Measurements from ENCODE around the gene MACROD2. TPM values are rescaled to one million over a fixed set of nuclear protein-coding genes. Genes with fewer than 3 reads are reported as not detected.

Gene MACROD2
- total RNA-seq, 2 donors from 2014 or later = not detected

- H3K4me3 Mint-ChIP-seq = no peak overlapping the region
- no peak overlapping the region for H3K27ac Mint-ChIP-seq
- H3K27me3 Mint-ChIP-seq (ENCODE audit: low read depth) = no peaks in the 10 kb centered on the region
- no peak for DNase-seq
- H3K36me3 Mint-ChIP-seq (ENCODE audit: insufficient read depth in 2 of 2) = no peaks in the 10 kb centered on the region
- peaks cover 5 to 13% of the 10 kb centered on the region in 2 donors for H3K9me3 Mint-ChIP-seq
- H3K4me1 Mint-ChIP-seq (ENCODE audit: low read depth) = no peaks in the 10 kb centered on the region
- no peak for ATAC-seq (replicated peaks in 1 of 2)
These were observed 1255.9 kb downstream of the MACROD2 start for GRCh38 chr20:15251171-15251570.

GRCh38 chr20:15252304-15252703 lies 1257.0 kb downstream of the MACROD2 start:
- peaks cover 5 to 13% of the 10 kb centered on the region in 2 donors for H3K9me3 Mint-ChIP-seq
- no peaks in the 10 kb centered on the region for H3K4me1 Mint-ChIP-seq (ENCODE audit: low read depth)
- no peak for ATAC-seq (replicated peaks in 1 of 2)
- DNase-seq = no peak
- H3K27me3 Mint-ChIP-seq (ENCODE audit: low read depth) = no peaks in the 10 kb centered on the region
- H3K27ac Mint-ChIP-seq = no peak overlapping the region
- H3K4me3 Mint-ChIP-seq = no peak overlapping the region
- H3K36me3 Mint-ChIP-seq (ENCODE audit: insufficient read depth in 2 of 2) = no peaks in the 10 kb centered on the region

GRCh38 chr20:15253431-15253830 lies 1258.1 kb downstream of the MACROD2 start:
- Mint-ChIP-seq H3K4me3 (no peak overlapping the region), H3K36me3 (ENCODE audit: insufficient read depth in 2 of 2) (no peaks in the 10 kb centered on the region), H3K4me1 (ENCODE audit: low read depth) (no peaks in the 10 kb centered on the region), H3K9me3 (peaks cover 3 to 9% of the 10 kb centered on the region in 2 donors), H3K27ac (no peak overlapping the region), H3K27me3 (ENCODE audit: low read depth) (no peaks in the 10 kb centered on the region)
- ATAC-seq (replicated peaks in 1 of 2) = no peak
- DNase-seq = no peak

DNA sequence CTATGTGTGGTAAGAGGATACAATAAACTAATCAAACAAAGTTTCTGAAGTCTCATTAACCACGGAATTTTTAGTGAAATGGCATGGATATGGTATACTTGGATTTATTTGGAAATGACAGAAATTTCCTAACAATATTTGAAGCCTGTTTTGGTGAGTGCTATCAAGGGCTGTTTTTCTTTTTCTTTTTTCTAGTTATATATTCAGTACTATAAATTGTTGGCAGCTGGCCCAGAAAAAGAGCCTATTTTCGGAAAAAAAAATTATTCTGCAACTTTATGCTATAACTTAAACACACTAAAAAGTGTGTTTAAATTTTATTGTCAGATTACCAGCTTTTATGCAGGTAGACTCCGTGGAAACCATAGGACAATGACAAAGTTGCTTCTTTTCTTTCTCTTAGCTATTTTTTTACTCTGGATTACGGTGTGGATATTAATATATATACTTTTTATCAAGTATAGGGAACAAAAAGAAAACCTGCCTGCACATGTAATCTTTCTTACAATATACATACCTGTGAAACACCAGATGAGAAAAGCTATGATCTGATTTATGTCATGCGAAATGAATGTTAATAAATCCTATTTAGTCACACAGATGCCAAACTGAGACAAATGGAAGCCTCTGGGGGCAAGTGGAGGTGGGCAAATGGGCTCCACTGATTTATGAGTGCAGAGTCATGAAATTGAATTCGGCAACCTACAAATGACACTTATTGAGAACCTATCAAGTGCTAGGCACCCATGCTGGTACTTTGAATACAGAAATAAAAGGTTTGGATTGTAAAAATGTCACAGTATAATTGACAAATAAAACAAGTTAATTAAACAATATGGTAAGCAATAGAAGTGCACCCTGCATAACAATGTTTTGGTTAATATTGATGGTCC lies 1261.6 kb downstream of the MACROD2 start:
- Mint-ChIP-seq H3K4me1 (ENCODE audit: low read depth) (no peaks in the 10 kb centered on the region), H3K27ac (no peak overlapping the region), H3K27me3 (ENCODE audit: low read depth) (no peaks in the 10 kb centered on the region), H3K9me3 (no peaks in the 10 kb centered on the region), H3K36me3 (ENCODE audit: insufficient read depth in 2 of 2) (no peaks in the 10 kb centered on the region), H3K4me3 (no peak overlapping the region)
- ATAC-seq (replicated peaks in 1 of 2) = no peak
- no peak for DNase-seq

GRCh38 chr20:15257569-15257870 lies 1262.2 kb downstream of the MACROD2 start:
- ATAC-seq (replicated peaks in 1 of 2) = no peak
- no peak overlapping the region for H3K27ac Mint-ChIP-seq
- H3K36me3 Mint-ChIP-seq (ENCODE audit: insufficient read depth in 2 of 2) = no peaks in the 10 kb centered on the region
- H3K27me3 Mint-ChIP-seq (ENCODE audit: low read depth) = no peaks in the 10 kb centered on the region
- no peaks in the 10 kb centered on the region for H3K9me3 Mint-ChIP-seq
- no peak overlapping the region for H3K4me3 Mint-ChIP-seq
- DNase-seq = no peak
- H3K4me1 Mint-ChIP-seq (ENCODE audit: low read depth) = no peaks in the 10 kb centered on the region

DNA sequence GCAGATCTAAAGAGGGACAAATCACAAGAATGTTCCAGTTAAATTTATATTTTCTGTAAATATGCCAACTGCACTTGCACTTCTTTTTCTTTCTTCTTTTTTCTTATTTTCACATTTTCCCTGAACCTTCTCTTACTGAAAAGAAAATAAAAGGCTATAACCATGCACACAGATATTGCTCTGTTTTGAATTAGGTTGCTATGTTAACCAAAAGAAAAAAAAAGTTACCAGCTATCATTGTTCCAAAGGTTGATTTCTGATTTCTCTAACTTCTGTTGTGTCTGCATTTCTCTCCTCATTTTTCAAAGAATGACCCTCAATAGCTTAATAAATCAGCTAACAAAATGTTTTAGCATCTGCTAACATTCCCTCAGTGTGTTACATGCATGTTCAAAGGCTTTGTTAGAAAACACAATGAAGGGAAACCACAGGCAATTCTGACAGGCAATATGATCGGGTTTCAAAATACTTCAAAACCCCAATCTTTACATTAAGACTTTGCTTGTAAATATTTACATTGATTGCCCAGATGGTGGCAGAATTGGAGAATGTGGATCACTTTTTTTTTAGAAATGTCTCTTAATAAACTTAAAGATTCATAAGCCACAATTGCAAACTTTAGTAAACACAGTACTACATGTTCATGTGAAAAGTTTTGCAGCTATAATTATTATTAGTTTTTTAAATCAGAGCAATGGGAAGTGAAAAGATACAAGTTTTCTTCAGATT lies 1270.4 kb downstream of the MACROD2 start:
- ATAC-seq (replicated peaks in 1 of 2) (no peak), DNase-seq (no peak)
- H3K27me3 Mint-ChIP-seq (ENCODE audit: low read depth) = no peaks in the 10 kb centered on the region
- H3K4me1 Mint-ChIP-seq (ENCODE audit: low read depth) = no peaks in the 10 kb centered on the region
- H3K27ac Mint-ChIP-seq = no peak overlapping the region
- H3K4me3 Mint-ChIP-seq = no peak overlapping the region
- no peaks in the 10 kb centered on the region for H3K36me3 Mint-ChIP-seq (ENCODE audit: insufficient read depth in 2 of 2)
- peaks cover 4 to 11% of the 10 kb centered on the region in 2 donors for H3K9me3 Mint-ChIP-seq

DNA sequence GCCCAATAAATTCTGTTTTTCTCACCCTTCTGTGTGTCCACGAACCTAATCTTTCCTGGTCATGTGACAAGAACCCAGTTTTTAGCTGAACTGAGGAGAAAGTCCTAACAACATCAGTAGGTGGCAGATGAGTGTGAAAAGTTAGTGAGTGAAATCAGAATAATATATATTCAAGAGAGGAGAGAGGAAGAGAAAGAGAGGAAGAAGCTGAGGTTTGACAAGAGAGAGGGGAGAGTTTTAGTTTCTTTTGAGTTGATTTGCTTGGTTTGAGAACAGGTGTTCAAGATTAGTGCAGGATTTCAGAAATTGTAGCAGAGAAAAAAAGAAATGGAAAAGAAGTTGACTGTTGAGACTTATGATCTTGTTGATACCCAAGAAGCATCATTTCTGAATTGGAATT lies 1272.6 kb downstream of the MACROD2 start:
- Mint-ChIP-seq H3K27me3 (ENCODE audit: low read depth) (no peaks in the 10 kb centered on the region), H3K9me3 (peaks cover 5 to 13% of the 10 kb centered on the region in 2 donors), H3K36me3 (ENCODE audit: insufficient read depth in 2 of 2) (no peaks in the 10 kb centered on the region), H3K4me1 (ENCODE audit: low read depth) (no peaks in the 10 kb centered on the region), H3K27ac (no peak overlapping the region), H3K4me3 (no peak overlapping the region)
- ATAC-seq (replicated peaks in 1 of 2) = no peak
- DNase-seq = no peak

DNA sequence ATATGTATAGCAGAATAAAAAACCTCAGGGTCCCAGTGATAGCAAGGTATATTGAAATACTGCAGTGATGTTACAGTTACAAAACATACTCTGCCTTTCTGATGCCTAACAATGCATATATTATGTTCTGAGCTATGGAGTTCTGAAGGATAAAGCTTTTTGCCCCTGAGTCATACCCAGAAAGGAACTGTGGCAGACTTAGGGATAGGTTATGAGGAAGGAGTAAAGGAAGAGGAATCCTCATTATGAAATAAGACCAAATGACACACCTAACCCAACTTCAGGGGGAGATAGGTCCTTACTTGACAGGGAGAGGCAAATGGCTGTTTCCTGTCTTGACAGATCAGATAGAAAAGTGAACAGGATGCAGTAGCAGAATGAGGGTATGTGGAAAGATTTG lies 1282.7 kb downstream of the MACROD2 start:
- no peak for DNase-seq
- ATAC-seq (replicated peaks in 1 of 2) = no peak
- Mint-ChIP-seq H3K4me3 (no peak overlapping the region), H3K27me3 (ENCODE audit: low read depth) (no peaks in the 10 kb centered on the region), H3K27ac (no peak overlapping the region), H3K36me3 (ENCODE audit: insufficient read depth in 2 of 2) (peaks cover 0 to 5% of the 10 kb centered on the region in 2 donors), H3K4me1 (ENCODE audit: low read depth) (no peaks in the 10 kb centered on the region), H3K9me3 (peaks cover 10 to 18% of the 10 kb centered on the region in 2 donors)

DNA sequence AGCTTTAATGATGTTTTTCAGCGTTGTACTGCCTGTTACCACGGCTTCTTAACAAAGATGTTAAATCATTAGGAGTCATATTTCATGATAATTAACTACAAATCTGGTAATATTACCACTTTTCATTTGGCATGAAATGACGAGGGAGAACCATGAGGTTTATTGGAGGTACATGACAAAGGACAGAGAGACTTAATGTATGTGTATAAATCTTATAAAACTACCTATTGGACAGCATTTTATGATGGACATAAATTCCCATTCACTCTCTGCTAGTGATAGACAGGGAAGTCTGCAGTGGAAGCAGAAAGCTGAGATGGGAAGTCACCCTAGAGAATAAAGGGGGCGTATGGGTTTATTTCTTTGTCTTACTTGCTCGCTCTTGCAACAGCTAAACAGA lies 1292.0 kb downstream of the MACROD2 start:
- ATAC-seq (replicated peaks in 1 of 2) (no peak), DNase-seq (no peak)
- Mint-ChIP-seq H3K27me3 (ENCODE audit: low read depth) (no peaks in the 10 kb centered on the region), H3K36me3 (ENCODE audit: insufficient read depth in 2 of 2) (peaks cover 0 to 4% of the 10 kb centered on the region in 2 donors), H3K27ac (no peak overlapping the region), H3K4me3 (no peak overlapping the region), H3K9me3 (peaks cover 8 to 11% of the 10 kb centered on the region in 2 donors), H3K4me1 (ENCODE audit: low read depth) (no peaks in the 10 kb centered on the region)

DNA sequence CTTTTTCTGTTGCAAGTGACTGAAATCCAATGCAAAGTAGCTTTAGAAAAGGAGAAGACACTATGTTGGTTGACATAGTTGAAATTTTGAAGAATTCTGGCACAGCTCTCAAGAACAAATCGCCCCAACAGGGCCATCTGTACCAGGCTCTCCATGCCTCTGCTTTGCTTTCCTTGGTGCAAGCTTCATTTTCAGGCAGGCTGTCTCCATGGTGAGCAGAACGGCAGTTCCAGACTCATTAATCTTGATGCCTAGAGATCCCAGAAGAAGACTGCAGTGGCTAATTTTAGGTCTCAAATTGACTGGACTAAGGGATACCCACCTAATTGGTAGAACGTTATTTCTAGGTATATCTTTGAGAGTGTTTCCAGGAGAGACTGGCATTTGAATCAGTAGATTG lies 1292.8 kb downstream of the MACROD2 start:
- Mint-ChIP-seq H3K9me3 (peaks cover 4 to 6% of the 10 kb centered on the region in 2 donors), H3K27me3 (ENCODE audit: low read depth) (no peaks in the 10 kb centered on the region), H3K36me3 (ENCODE audit: insufficient read depth in 2 of 2) (no peaks in the 10 kb centered on the region), H3K4me3 (no peak overlapping the region), H3K27ac (no peak overlapping the region), H3K4me1 (ENCODE audit: low read depth) (no peaks in the 10 kb centered on the region)
- ATAC-seq (replicated peaks in 1 of 2) (no peak), DNase-seq (no peak)

DNA sequence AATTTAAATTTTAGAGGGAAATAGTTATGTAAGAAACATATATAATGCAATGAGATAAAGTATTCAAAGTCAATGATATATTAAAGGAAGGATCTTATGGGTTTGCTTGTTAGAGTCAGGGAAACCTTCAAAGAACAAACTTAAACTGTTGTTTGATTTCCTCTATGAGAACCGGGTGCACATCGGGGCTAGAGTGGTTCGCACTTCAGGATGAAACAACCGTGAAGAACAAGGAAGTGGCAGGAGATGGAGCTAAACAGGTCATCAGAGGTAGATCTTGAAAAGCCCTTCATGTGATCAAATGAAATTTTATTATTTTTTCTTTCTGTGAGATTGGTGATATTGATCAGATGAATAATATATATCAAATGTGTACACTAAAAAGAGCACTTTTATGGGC lies 1294.0 kb downstream of the MACROD2 start:
- Mint-ChIP-seq H3K27me3 (ENCODE audit: low read depth) (no peaks in the 10 kb centered on the region), H3K4me1 (ENCODE audit: low read depth) (no peaks in the 10 kb centered on the region), H3K36me3 (ENCODE audit: insufficient read depth in 2 of 2) (no peaks in the 10 kb centered on the region), H3K9me3 (peaks cover 2 to 6% of the 10 kb centered on the region in 2 donors), H3K27ac (no peak overlapping the region), H3K4me3 (no peak overlapping the region)
- no peak for DNase-seq
- no peak for ATAC-seq (replicated peaks in 1 of 2)

DNA sequence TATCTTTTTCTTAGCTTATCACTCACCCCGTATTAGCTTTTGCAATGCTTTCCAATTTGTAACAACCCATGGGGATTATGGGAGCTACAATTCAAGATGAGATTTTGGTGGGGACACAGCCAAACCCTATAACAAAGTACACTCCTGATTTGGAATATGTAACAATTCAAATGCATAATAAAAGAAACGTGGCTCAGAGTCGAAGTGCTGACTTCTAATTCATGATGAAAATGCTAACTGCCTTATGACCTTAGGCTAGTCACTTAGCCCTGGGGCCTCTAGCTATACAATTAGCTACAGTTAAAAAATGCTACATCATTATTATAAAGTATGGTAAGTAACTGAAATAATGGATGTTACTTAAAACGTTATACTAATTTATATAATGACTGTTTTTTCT lies 1297.1 kb downstream of the MACROD2 start:
- ATAC-seq (replicated peaks in 1 of 2) = no peak

DNA sequence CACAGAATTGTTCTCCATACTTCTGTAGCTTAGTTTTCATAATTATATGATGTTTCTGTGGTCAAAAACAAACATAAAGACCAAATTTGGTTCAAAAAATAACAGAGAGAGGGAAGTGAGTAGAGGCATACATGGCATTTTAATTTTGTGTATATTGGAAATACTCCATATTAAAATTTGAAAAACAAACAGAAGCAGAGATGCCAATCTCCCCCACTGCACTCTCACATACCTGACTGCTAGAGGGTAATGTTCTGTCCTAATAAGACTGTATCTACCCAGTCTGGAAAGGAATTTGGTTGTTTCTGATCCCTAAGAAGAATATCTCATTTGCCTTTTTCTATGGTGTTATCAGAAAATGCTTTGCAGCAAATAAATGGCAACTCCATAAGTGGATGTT lies 1301.1 kb downstream of the MACROD2 start:
- no peaks in the 10 kb centered on the region for H3K36me3 Mint-ChIP-seq (ENCODE audit: insufficient read depth in 2 of 2)
- DNase-seq = no peak
- ATAC-seq (replicated peaks in 1 of 2) = no peak
- H3K4me3 Mint-ChIP-seq = no peak overlapping the region
- peaks cover 3 to 6% of the 10 kb centered on the region in 2 donors for H3K9me3 Mint-ChIP-seq
- no peaks in the 10 kb centered on the region for H3K27me3 Mint-ChIP-seq (ENCODE audit: low read depth)
- no peak overlapping the region for H3K27ac Mint-ChIP-seq
- H3K4me1 Mint-ChIP-seq (ENCODE audit: low read depth) = no peaks in the 10 kb centered on the region

More for the DNA sequence above, 1297.1 kb downstream of the MACROD2 start:
- Mint-ChIP-seq H3K9me3 (peaks cover 3 to 9% of the 10 kb centered on the region in 2 donors), H3K27me3 (ENCODE audit: low read depth) (no peaks in the 10 kb centered on the region), H3K27ac (no peak overlapping the region), H3K36me3 (ENCODE audit: insufficient read depth in 2 of 2) (no peaks in the 10 kb centered on the region), H3K4me3 (no peak overlapping the region), H3K4me1 (ENCODE audit: low read depth) (no peaks in the 10 kb centered on the region)
- no peak for DNase-seq

All from activated T-cell treated with anti-CD3 and anti-CD28 coated beads, Interleukin-2, amount 50 U/mL, for 72 hours (primary cell).